Stimulated activated CD8-positive, alpha-beta memory T cell treated with anti-CD3 and anti-CD28 coated beads, Interleukin-2, amount 100 ng/mL, for 48 hours (primary cell): ENCODE results near the gene ZSWIM6.

Experiments
- DNase-seq, 2 donors: peaks; one replicate each; pipeline ENCODE4 v3.0.0-alpha.2; 2020; ENCODE audit warnings: low read depth in 2 of 2

ZSWIM6 gene

DNA sequence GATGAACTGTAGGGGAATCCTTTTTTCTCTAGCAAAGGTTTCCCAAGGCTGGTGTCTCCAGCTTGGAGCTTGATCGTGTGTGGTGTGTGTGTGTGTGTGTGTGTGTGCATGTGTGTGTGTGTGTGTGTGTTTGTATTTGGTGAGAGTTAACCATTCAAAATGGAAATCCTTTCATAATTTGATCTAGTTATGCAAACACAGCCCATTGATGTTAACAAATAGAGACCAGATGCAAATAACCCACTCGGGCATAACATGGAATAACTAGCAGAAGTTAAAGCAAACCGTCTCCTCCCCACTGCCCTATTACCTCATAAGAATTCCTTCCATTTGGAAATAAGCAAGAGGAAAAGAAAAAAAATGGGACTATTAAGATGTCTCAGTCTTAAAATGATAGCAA is 24.9 kb upstream of the ZSWIM6 start:
- no peak for DNase-seq

DNA sequence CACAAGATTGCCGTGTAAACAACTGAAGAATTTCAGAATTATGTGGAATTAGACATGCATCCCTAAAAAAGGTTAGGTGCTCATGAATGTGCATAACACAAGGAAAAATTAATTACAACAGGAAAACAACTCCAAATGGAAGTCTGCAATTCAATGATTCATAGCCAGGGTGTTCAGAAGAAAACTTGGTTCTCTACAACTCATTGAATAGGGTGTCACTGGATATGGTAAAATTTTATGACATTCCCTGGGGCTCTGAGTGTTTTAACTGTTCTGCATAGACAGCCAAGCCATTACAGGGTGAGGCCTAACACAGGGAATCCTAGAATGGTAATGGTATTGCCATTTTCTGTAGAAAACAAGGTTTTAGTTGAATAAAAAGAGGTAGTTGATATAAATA is 24.4 kb upstream of the ZSWIM6 start:
- no peak for DNase-seq

DNA sequence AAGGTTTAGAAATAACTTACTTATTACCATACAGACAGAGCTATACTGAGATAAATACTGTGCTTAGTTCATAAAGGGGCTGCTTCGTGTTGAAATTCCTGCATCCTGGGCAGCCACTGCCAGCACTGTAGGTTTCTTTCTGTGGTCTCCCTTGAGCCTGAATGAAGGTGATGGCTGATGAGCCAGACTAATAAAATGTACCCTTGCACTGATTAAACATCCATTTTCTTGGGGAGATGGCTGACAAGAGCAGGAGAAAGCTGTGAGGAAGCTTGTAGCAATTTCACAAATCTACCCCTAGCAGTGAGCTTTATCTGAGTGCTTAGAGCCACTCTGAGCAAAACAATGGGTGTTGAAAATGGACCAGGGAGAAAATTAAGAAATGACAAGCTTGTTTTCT is 23.3 kb upstream of the ZSWIM6 start:
- no peak for DNase-seq

DNA sequence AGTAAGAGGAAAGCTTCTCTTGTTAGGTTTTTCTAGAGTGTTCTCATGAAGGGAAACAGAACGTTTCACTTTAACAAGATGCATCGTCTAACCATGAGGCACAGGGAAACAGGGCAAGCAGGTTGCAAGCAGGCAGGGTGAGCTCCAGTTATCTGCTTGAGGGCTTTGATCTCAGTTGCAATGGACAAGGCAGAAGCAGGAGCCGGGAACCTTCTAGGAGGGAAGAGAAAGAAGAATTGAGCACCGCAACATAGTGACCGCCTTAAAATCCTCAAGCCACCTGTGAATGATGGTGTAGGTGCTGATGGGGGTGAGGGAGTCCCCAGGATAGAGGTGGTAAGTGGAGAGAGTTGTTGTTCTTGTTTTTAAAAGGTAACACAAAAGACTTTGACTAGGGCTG is 22.9 kb upstream of the ZSWIM6 start:
- DNase-seq, result no peak

DNA sequence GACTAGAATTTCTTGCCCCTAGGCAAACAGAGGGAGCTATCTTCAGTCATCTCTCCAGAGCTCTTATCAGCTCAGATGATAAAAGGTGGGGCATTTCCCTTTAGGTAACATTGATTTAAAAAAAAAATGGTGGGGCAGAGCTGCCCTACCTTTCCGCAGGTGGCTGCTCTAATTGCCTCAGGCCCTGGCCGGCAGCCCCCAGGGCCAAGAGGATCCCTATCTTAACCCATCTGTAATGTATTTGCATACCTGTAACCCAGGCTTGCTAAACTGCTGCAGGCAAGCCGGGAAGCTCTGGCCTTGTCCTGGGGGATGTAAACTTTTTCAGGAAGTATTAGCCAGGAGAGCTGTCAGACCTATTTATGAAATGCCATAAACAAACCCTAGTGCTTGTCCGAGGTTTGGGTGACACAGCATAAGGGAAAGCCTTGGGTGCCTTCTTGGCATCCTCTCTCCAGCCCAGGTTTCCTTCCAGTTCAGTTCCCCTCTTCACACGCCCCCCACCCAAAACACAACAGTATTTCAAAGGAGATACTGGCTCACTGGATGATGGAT is 20.9 kb upstream of the ZSWIM6 start:
- DNase-seq, result no peak

DNA sequence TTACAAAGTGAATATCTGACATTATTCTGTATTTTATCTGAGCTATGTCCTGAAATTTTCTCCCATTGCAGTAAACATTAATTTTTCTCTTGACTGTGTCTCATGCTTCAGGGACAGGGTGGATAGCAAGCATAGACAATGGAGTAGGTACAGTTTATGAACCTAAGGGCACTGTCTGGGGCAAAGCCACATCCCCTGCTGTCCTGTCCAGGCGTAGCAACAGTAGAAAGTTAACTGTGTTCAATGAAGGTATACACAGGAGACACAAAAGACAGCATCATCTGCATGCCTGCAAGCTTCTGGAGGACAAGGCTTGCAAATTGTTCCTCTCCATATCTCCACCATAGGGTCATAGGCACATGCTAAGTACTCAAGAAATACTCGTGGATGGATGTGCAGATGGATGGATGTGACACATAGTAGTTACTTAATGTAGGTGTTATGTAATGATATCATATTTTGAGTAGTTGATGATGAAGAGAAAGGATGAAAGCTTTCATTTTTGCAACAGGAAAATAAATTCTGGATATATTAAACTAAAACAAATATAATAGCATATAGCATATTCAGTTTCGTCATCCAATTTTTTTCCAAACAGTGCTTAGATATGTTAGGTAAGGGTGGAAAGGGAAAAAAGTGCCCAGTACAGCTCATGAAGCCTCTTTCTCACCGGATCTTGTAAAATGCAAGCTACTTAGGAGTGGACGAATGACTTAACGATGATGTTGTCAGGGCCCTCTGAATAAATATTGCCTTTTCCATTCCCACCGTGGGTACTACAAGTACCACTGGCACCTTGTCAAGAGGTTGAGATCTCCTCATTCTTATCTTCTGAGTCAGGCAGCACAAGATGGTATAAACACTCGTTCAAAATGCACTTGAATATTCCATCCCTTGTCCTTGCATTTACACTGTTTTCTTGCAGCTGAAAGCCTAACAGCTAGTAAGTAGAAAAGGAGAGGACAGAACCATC is 19.9 kb upstream of the ZSWIM6 start:
- DNase-seq, result no peak

DNA sequence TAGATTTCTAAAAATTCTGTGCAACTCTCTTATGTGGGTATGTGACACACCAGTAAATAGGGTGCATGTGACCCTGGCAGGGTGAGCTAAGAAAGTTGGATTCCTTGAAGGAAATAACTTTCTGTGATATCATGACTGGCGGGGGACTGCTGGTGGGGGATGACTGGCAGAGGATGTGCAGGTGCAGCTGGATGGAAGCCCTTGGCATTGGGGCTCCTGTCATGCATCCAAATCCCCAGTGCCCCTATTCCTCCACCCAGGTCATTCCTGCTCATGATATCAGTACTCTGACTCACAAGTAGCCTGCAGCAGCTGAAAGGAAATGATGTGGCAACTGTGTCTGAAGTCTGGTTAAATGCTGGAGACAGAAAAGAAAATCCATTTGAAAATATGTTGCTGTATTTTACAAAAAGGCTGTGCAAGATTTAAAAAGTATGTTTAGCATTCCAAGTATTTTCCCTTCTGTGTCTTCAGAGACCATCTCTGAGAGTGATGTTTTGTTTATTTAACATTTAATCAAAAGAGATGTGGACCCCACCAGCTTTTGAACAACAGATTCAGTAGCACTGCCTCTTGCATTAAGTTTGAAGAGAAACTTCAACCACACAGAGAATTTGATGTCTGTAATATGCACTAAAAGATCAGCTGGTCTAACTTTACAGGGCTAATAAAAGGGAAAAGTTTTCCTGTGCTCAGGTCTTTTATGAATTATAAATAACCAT is 17.9 kb upstream of the ZSWIM6 start:
- DNase-seq, result no peak

DNA sequence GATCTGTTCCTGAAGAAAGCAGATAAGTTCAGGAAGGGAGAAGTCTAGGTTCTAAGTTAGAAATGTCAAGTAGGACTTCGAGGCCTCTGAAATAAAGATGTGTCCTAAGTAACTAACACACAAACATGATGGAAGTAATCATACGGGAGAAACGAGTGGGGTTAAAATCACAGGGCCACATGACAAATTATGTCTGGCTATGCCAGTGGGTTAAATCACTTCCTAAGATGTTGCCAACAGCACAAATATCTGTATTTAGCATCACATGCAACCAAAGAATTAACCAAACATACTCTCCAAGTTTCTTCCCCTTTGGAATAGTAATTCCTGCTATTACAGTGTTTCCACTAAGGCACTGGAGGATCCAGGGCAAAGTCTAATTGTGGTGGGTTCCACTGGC is 13.7 kb upstream of the ZSWIM6 start:
- DNase-seq, result no peak

DNA sequence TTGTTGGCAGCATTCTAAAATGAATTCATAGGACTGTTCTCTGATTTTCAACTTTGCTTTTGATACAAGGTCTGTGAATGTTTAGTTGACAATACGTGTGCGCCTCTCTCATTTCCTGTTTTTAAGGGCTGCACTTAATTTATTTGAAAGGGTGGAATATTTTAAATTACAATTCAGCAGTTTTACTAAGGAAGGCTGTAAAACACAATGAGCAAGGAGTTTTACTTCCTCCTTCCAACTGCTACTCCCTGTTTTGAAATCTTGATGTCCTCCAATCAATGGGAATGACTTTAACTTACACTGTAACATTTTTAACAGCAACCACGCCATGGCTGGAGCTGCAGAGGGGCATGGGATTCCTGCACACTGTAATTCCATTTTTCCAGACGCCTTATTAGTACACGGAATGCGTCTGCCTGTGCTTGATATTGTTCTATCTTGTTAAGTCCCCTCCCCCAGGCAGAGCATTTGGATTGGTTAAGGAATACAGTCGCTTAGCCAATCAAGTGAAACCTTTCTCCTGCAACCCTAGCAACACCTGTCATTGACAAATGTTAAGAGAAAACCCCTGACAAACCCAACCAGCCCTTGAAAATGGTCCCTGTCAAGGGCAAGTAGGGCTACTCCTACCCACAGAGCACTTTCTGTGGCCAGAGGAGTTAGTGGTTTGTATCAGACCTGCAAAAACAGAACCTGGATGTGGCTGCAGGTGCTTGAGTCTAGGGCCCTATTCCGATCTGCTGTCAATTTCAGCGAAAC is 12.5 kb upstream of the ZSWIM6 start:
- no peak for DNase-seq

DNA sequence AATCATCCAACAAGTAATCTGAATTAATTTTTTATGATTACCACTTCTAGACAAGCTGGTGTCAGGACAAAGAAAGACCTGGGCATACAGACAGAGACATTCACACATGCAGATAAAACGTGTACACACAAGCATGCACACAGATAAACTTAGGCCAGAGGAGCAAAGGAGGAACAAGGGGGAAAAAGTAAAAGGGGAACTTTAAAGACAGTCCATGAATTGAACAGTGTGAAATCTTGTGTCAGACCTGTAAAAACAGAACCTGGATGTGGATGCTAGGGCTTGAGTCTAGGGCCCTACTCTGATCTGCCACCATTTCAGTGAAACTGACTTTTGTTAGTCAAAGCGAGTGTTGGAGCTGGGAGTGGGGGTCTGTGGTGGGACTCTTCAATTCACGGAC is 11.2 kb upstream of the ZSWIM6 start:
- DNase-seq, result no peak

DNA sequence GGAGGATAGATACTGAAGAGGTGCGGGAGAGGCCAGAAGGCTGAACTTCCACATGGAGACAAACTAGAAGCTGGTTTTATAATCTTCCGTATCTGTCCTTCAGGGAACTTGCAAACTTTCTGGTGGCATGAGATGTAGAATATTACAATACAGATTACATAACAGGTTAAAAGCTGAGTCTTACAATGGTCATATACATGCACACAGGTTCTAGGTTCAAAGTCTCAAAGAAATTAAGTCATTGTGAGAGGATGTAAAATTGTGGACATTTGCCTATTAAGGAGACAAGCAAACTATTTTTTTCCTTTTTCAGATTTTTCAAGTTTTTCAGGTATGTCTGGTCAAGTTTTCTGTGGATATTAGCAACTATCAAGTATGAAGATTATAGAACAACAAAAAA is 10.4 kb upstream of the ZSWIM6 start:
- DNase-seq, result no peak

DNA sequence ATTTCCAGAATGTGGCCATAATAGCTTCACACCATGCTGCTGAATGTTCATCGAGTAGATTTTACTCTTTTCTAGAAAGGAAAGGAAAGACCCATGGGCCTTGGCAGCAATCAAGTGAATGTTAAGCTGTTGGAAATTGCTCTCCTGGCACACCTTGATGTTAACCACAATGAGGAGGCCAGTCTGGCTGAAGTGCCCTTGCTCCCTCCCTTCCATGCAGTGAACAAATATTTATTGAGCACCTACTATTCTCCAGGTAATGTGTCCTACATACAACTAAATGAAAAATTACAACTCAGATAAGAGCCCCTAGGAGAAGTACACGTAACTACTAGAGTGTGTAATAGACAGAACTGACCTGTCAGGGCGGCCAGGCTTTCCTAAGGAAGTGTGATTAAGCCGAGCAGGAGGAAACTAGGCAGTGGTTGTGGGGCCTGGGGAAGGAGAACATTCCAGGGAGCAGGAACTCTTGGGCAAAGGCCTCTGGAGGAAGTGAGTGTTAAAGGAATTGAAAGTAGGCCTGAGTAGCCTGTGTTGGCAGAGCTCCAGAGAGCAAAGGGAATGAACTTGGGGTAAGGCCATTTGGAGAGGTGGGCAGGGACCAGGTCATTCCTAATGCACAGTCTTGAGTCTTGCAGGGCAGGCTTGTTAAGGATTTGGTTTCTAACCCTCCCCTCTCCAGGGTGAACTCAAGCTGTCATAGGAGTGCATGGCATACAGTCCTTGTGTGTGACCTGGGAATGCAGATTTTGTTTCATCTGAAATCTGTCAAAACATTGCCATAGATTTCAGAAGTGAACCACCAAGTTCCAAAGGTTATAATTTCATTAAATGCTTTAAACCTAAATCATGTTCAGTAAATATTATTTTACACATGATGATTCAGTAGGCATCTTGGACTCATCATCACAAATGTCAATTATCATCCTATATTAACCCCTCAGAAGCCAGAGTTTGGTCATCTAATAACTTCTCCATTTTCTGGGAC is 9.0 kb upstream of the ZSWIM6 start:
- no peak for DNase-seq

DNA sequence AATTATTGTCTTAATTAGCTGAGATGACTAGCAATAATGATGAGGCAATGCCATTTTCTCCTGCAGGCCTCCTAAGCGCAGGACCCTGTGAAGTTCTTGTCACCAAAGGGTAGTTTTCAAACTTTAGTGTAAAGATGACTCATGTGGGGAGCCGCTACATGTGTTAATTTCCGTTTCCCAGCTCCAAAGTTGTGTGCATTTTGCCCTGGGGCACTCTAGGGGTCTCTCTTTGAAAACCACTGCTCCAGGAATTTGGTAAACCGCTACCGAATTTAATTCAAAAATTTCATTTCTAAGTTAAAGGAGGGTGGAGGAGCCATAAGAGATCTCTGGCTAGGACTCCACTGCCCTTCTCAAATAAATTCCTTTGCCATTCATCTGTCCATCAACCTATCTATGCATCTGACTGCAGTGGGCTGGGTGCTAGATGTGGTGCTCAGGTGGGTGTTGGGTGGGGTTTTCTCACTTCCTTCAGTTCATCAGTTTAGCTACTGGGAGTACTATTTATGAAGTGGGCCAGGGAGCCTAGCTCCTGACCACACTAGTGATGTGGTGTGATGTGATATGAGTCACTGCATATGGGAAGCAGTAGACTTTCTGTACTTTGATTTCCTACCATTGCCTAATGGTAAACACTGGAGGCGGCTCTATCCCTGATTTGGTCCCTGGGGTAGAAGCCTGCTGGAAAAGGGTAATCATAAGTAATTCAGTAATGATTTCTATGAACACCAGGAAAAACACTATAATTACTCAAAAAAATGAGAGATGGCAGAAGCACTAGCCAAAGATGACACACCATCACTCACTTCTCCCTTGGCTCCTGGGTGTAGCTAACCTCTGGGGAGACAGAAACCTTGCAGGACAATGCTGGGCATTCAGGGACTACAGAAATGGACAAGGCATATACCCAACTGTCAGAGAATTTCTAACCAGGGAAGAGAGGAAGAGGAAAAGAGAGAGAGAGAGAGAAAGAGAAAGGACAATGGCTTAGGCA is 4.0 kb upstream of the ZSWIM6 start:
- DNase-seq, result peak in 1 of 2 donors; percentile 15

DNA sequence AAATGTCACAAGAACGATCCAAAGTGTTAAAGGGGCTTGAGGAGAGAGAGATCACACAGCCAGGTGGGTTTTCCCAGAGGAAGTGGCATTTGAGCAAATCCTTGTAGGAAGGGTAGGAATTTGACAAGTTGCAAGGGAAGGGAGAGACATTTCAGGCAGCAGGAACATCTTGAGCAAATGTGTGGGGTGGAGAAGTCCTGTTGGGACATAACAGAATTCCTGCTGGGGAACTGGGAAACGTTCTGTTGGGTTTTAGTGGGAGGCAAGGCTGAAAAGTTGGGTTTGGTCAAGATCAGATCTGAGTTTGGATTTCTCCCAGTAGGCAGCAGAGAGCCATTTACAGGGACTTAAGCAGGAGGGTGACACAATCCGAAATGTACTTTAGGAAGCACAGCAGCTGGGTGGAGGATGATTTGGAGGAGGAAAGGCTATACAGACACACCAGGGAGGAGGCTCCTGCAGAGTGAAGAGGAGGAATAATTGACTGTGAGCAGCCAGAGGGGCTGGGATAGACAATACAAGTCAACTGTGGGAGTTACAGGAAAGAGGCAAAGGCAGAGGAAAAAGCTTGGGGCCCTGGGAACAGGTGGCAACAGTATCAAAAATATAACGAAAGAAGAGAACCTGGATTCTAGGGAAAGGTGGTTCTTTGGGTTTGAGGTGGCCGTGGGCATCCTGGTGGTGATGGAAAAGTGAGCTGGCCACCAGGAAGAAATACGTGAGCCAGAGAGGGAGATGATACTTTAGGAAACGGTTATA is 3.1 kb upstream of the ZSWIM6 start:
- DNase-seq, result no peak

DNA sequence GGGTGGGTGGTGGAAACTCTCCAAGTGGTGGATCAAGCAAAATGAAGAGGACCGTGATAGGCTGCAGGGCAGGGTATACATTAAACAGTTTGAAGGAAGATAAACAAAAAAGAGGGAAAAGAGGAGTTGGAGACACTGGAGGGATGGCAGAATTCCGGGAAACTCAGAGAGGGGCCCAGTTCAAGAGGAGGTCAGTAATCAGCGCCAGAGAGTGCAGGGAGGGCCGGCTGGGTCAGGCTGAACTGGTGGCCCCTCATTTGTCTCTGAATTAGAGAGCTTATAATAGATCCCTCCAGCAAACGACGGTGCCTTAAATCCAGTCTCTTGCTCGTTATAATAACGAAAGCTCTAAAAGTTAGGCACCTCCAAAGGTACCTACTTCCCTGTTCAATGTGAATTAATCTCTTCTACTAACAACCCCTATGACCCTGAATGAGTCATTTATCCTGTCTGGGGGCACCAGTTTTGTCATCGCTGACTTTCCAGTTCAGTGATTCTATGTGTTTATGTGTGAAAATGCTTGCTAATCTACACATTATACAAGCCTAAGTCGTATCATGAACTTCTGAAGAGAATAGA is 2.4 kb upstream of the ZSWIM6 start:
- no peak for DNase-seq

DNA sequence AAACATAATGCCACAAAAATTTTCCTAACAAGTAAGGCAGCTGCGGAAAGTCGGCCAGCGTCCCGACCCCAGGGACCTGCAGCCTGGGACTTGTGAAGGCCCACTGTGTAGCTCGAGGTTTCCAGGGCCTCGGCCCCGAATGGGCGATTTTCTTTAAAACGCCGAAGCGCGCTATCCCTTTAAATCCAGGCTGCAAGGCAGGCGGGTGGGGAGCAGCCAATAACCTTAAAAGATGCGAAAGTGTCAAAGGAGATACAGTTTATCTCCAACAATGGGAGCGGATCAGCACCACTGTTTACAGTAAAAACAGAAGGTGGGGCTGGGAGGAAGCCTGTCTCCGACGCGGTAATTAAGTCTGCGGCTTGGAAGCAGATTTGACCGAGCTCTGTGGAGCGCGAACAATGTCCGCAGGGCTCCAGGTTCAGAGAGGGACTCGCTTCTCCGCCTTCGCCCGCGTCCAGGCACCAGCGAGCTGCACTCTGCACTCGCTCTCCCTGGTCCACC is 1.7 kb upstream of the ZSWIM6 start:
- no peak for DNase-seq

DNA sequence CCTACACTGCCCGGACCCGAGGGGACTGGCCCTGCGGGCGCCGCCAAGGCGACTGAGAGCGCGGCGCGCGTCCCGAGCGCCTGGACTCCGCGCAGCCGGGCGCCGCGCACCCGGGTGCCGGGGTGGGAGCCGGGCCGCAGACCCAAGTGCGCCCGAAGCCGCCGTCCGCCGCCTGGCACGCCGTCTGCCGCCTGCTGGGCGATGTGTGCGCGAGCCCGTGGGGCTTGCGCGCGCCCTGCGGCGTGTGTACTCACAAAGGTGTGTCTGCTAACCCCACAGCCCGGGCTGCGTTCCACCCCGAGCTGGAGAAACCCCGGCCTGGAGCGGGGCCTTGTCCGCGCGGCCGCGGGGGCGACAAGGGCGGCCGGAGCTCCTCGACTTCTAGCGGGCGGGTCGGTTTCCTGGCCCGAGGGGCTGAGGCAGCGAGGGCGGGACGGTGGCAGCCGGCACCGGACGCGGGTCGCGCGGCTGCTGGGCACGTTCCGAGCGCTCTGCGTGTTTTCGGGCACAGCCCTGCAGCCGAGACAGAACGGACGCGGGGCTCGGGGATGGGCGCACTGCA is 1.1 kb upstream of the ZSWIM6 start:
- DNase-seq, result peak; percentile 51 to 57

DNA sequence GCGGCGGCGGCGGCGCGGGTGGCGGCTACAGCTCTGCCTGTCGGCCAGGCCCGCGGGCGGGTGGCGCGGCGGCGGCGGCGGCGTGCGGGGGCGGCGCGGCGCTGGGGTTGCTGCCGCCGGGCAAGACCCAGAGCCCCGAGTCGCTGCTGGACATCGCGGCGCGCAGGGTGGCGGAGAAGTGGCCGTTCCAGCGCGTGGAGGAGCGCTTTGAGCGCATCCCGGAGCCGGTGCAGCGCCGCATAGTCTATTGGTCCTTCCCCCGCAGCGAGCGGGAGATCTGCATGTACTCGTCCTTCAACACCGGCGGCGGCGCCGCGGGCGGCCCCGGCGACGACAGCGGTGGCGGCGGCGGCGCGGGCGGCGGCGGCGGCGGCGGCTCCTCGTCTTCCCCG is 296 bp downstream of the ZSWIM6 start:
- no peak for DNase-seq
